Type B pancreatic cell (in vitro differentiated cells): ENCODE data around the gene PIK3CB. TPM values are rescaled to one million over a fixed set of nuclear protein-coding genes. Genes with fewer than 3 reads are reported as not detected.

Experiments
- DNase-seq: peaks from one replicate; pipeline ENCODE4 v3.0.0; 2021; ENCODE audit warnings: mixed read lengths; ENCODE audit not compliant: unreplicated experiment; ENCODE audit errors: extremely low spot score
- H3K27ac Mint-ChIP-seq: 2 replicates; pipeline ENCODE4 v1.8.0; 2021; ENCODE audit warnings: mild to moderate bottlenecking, mixed read lengths
- H3K27me3 Mint-ChIP-seq: 2 replicates; pipeline ENCODE4 v1.8.0; 2021; ENCODE audit warnings: mixed read lengths
- H3K36me3 Mint-ChIP-seq: 2 replicates; pipeline ENCODE4 v1.8.0; 2021; ENCODE audit warnings: mixed read lengths
- H3K4me1 Mint-ChIP-seq: one replicate; pipeline ENCODE4 v1.8.0; 2021; ENCODE audit warnings: mixed read lengths; ENCODE audit not compliant: unreplicated experiment
- H3K4me3 Mint-ChIP-seq: 2 replicates; pipeline ENCODE4 v1.8.0; 2021; ENCODE audit warnings: mild to moderate bottlenecking, mixed read lengths
- H3K9me3 Mint-ChIP-seq: 2 replicates; pipeline ENCODE4 v1.8.0; 2021; ENCODE audit warnings: mixed read lengths
- total RNA-seq: library from RNA; stranded (reverse); gene quantifications from 2 replicates; pipeline ENCODE4 v1.2.1, GENCODE V29; 2021; ENCODE audit warnings: low replicate concordance
- TF ChIP-seq, protein P1 (sequence below): fragments of 200-600 bp; sonication (generic); conservative IDR thresholded peaks from 2 replicates; pipeline ENCODE4 v1.5.0; 2021; ENCODE audit warnings: antibody characterized with exemption, mild to moderate bottlenecking

PIK3CB gene
- total RNA-seq, 1 donor from 2014 or later, result 14.8 TPM

- H3K27ac Mint-ChIP-seq, result peak overlapping the region; percentile 80
- peak overlapping the region; percentile 30 for H3K4me3 Mint-ChIP-seq
- no peak for DNase-seq
- TF ChIP-seq, protein P1, sequence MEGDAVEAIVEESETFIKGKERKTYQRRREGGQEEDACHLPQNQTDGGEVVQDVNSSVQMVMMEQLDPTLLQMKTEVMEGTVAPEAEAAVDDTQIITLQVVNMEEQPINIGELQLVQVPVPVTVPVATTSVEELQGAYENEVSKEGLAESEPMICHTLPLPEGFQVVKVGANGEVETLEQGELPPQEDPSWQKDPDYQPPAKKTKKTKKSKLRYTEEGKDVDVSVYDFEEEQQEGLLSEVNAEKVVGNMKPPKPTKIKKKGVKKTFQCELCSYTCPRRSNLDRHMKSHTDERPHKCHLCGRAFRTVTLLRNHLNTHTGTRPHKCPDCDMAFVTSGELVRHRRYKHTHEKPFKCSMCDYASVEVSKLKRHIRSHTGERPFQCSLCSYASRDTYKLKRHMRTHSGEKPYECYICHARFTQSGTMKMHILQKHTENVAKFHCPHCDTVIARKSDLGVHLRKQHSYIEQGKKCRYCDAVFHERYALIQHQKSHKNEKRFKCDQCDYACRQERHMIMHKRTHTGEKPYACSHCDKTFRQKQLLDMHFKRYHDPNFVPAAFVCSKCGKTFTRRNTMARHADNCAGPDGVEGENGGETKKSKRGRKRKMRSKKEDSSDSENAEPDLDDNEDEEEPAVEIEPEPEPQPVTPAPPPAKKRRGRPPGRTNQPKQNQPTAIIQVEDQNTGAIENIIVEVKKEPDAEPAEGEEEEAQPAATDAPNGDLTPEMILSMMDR, result no peak
- H3K9me3 Mint-ChIP-seq, result no peaks in the 10 kb centered on the region
- no peaks in the 10 kb centered on the region for H3K27me3 Mint-ChIP-seq
- peaks cover 18% of the 10 kb centered on the region for H3K4me1 Mint-ChIP-seq
- H3K36me3 Mint-ChIP-seq, result no peaks in the 10 kb centered on the region
Measured at GRCh38 chr3:138862924-138863775, 28.4 kb upstream of the PIK3CB start.

DNA sequence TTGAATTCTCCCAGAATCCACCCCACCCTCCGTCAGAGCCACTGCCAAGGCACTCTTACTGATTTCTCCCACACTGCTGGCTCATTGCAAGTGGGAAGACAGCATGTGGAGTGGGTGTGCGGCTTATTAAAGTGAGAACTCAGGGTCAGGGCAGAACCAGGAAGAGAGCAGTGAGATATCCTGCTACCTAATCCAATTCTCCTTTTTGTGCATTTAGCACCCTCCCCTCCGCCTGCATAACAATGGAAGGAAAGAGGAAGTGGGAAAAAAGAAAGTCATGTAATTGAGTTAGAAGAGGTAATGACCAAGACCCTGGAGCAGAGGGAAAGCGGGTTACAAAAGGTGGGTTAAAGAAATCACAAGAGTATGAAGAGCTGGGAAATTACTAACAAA is 27.8 kb upstream of the PIK3CB start:
- Mint-ChIP-seq H3K27me3 (no peaks in the 10 kb centered on the region), H3K4me1 (peaks cover 18% of the 10 kb centered on the region), H3K27ac (peak overlapping the region; percentile 80), H3K9me3 (no peaks in the 10 kb centered on the region), H3K36me3 (no peaks in the 10 kb centered on the region), H3K4me3 (peak overlapping the region; percentile 30)
- no peak for DNase-seq
- TF ChIP-seq, protein P1, result no peak

DNA sequence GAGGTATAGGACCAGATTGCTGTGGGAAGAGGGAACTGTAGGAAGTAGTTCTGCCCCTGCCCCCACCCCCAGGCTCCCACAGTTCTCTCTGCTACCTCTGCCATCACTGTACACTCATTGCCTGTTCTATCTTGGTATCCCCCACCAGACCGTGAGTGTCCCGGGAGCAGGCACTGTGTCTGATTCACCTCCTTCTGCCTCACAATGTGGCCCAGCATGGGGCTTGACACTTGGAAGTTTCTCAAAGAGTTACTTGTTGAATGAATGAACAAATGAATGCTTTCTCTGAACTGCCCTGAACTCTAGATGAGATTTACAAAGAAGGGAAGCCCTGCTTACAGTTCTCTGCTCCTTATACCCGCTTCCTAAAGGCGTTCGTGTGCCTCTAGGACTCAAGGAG is 27.1 kb upstream of the PIK3CB start:
- no peaks in the 10 kb centered on the region for H3K36me3 Mint-ChIP-seq
- DNase-seq, result no peak
- peak overlapping the region; percentile 80 for H3K27ac Mint-ChIP-seq
- peaks cover 18% of the 10 kb centered on the region for H3K4me1 Mint-ChIP-seq
- no peaks in the 10 kb centered on the region for H3K9me3 Mint-ChIP-seq
- no peak overlapping the region for H3K4me3 Mint-ChIP-seq
- TF ChIP-seq, protein P1, result no peak
- H3K27me3 Mint-ChIP-seq, result no peaks in the 10 kb centered on the region

- TF ChIP-seq, protein P1, result no peak
- peaks cover 2% of the 10 kb centered on the region for H3K4me1 Mint-ChIP-seq
- H3K27me3 Mint-ChIP-seq, result no peaks in the 10 kb centered on the region
- no peak overlapping the region for H3K4me3 Mint-ChIP-seq
- no peak overlapping the region for H3K27ac Mint-ChIP-seq
- H3K9me3 Mint-ChIP-seq, result no peaks in the 10 kb centered on the region
- DNase-seq, result no peak
- no peaks in the 10 kb centered on the region for H3K36me3 Mint-ChIP-seq
Measured at GRCh38 chr3:138856799-138857198, 22.1 kb upstream of the PIK3CB start.

DNA sequence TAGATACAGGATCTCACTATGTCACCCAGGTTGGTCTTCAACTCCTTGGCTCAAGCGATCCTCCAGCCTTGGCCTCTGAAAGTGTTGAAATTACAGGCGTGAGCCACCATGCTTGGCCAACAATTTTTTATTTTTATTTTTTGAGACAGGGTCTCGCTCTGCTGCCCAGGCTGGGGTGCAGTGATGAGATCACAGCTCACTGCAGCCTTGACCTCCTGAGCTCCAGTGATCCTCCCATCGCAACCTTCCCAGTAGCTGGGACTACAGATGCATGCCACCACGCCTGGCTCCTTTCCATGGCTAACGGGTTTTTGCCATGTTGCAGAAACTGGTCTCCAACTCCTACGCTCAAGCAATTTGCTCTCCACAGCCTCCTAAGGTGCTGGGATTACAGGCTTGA is 20.2 kb upstream of the PIK3CB start:
- Mint-ChIP-seq H3K36me3 (no peaks in the 10 kb centered on the region), H3K4me3 (no peak overlapping the region), H3K4me1 (no peaks in the 10 kb centered on the region), H3K9me3 (no peaks in the 10 kb centered on the region), H3K27ac (no peak overlapping the region), H3K27me3 (no peaks in the 10 kb centered on the region)
- no peak for DNase-seq
- TF ChIP-seq, protein P1, result no peak
